Stimulated activated CD4-positive, alpha-beta T cell treated with anti-CD3 and anti-CD28 coated beads, Interleukin-1b, Interleukin-23, amount 100 ng/mL, for 24 hours (primary cell): Measurements from ENCODE around the gene SCD5.

ENCODE experiments used
- DNase-seq, 4 experiments: peaks; one replicate each; pipeline ENCODE4 v3.0.0-alpha.2; 2020; ENCODE audit warnings: low read depth in 4 of 4, low spot score in 1 of 4

SCD5 gene

GRCh38 chr4:82694892-82695291 is 103.7 kb downstream of the SCD5 start:
- DNase-seq, result no peak

- no peak for DNase-seq
These were observed 104.5 kb downstream of the SCD5 start for GRCh38 chr4:82694046-82694445.

GRCh38 chr4:82692101-82692780 is 106.4 kb downstream of the SCD5 start:
- DNase-seq, result no peak

DNA sequence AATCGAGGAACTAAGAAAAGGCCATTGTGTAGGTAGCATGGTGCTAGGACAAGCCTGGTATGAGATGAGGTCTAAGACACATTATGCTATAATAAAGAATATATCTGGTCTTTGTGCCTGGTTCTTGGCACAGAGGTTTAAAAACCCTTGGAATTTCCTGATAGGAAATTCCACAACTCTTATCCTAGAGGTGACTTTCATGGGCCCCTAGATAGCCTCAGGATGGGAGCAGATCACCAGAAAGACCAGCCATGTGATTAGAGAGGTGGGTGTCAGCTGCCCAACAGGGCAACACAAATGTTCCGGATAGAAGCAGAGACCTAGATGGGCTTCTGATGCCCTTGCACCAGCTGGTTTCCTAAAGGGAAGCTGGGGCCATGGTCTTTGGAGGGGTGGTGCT is 107.2 kb downstream of the SCD5 start:
- DNase-seq, result no peak

DNA sequence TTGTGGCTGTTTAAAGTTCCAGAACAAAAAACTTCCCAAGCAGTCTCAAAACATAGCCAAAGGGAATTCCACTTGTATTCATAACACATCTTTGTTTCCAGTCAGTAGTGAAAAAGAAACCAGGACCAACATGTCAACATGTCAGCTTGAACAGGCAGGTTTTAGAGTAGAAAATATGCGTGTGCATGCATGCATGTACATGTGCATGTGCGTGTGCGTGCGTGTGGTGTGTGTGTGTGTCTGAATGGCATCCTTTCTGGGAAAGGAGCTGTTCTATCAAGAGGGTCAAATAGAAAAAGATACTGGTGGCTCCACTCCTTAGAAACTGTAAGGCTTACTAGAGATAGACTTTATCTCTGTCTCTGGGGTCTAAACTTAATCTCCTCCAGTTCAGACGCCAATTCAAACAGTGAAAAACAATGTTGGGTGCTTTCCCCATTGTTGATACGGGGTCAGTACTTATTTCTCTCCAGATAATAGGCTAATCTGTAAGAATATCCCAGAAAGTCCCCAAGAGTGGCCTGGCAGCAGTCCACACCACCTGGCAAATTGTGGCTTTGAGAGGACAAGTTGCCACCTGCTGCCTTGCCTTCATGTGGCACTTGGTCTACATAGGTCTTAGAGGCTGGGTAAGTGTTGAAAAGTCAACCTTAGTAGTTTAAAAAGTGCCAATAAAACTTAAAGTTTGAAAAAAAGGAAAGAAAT is 110.4 kb downstream of the SCD5 start:
- DNase-seq, result no peak

- no peak for DNase-seq
These were observed 111.1 kb downstream of the SCD5 start for GRCh38 chr4:82687531-82687930.

DNA sequence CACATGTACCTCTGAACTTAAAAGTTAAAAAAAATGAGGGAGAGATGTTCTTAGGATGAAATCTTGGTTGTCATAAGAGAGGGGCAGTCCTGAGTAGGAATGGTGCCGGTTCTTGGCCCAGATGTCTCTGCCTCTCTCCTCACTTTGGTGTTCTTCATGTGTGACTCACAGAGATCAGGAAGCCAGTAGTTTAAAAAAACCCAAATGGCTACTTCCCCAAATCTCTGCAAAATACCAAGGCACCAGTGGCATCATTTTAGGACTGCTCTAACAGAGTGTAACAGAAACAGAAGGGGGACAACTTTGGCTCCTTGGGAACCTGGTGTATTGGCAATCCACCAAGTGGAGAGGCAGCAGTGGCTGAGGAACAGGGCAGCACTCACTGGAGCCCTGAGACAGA is 116.8 kb downstream of the SCD5 start:
- no peak for DNase-seq

GRCh38 chr4:82680834-82681233 is 117.8 kb downstream of the SCD5 start:
- no peak for DNase-seq

DNA sequence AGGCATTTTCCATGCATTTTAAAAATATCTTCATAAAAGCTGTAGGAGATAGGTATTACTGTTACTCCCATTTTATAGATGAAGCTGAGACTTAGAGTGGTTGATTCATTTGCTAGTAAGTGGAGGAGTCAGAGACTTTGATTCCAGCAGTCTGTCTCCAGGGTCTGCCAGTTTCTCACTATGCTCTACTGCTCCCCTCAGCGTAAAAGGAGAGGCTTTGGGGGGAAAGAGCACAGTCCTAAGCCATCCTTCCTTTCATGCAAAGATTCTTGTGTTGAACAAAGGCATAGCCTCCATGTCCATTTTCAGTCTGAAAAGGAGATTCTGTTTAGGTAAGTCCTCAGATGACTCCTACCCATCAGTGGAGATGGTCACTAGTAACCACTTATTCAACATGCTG is 119.1 kb downstream of the SCD5 start:
- no peak for DNase-seq

DNA sequence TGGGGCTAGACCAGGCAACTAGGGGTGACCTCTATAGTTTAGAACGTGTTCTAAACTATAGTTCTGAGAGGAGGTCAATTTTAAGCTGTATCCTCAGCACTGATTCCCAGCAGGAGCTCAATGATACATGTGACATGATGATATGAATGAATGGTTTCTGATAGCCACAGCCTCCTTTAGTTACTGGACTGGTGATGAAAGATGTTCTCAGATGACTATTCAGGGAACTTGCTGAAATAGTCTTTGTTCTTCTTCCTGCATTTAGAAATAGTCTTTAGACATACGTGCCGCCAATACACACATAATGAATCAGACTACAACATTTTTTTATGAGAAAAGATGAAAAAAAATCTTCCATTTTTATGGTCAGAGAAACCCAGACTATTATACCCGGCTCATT is 120.5 kb downstream of the SCD5 start:
- DNase-seq, result no peak

DNA sequence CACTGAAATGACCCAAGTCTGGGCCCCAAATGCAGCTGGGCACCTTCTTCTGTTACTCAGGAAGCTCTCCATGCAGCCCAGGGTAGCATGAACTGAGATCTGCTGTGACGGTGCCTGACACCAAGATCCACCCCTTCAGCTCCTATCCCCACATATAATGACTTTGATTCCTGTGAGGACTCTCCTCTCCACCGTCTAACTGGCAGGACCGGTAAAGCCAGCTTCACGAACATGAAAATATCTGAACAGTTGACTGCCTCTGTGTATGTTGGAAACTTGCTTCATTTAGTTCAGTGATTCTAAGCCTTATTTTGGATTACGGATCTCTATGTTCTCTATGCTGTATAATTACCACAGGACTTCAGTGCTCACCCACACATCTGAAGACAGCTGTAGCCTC is 121.3 kb downstream of the SCD5 start:
- DNase-seq, result no peak

- no peak for DNase-seq
These were observed 130.7 kb downstream of the SCD5 start for GRCh38 chr4:82667761-82668480.

GRCh38 chr4:82666970-82667665 is 131.5 kb downstream of the SCD5 start:
- DNase-seq, result no peak

DNA sequence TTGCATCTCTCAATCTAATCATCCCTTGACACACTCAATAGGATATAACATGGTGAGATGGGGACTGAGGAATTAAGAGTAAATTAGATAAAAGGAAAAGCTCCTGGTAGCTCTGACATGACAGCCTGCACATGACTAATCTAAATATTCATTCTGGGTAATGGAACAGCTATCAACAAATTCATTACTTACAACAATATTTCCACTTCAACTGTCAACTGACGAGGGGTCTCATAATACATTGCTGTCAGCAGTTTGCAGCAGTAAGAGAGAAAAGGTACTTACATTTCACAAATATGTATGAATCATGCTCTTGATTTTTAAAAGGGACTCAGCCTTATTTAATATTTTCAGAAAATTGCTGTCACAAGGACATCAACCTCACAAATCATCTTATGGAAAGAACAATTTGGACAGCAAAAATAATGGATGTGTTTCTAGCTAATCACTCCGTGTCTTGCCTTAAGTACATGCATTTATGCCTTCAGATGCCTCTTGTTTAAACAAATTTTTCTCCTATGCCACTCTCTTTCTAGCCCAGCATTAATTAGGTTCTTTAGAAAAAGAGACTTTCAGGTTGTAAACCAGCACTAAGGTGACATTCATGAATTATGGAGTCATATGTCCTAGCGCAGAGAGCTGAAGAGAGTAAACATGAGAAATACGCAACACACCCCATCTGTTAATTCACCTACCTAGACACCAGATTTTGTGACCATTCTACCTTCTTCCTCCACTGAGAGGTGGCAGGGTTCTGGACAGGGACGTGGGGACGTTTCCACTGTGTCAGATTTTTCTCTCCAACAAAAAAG is 137.2 kb downstream of the SCD5 start:
- DNase-seq, result no peak

DNA sequence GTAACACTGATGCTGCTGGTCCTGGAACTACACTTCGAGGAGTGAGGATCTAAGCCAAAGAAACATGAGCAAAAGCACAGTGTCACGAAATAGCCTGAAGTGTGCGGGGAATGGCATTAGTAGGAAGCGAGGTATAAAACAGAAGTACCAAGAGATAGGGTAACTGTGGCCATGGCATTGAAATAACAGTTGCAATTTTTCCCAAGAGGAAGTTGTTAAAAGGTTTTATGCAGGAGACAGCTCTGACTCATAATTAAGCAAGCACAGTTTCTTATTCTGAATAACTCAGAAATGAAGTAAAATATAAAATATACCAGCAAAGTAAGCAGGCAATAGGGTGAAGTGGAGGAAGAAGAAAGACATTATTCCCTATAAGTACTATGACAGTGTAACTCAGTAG is 146.5 kb downstream of the SCD5 start:
- DNase-seq, result no peak

DNA sequence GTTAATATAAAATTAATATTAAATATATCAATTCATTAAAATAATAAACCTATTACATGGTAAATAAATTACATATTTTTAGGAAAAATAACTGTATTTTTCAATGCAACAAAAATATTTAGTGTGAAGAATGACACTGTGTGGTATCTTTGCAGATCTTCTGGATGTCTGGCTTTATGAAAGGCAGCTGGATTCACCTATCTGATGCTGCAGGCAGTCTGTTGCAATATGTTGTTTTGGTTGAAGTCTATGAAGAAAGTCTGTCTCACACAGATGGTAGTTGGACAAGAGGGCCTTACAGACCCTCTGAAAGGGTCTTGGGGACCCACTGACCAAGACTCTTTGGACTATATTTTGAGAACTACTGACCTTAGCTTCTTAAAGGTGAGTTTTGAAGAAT is 147.7 kb downstream of the SCD5 start:
- no peak for DNase-seq

DNA sequence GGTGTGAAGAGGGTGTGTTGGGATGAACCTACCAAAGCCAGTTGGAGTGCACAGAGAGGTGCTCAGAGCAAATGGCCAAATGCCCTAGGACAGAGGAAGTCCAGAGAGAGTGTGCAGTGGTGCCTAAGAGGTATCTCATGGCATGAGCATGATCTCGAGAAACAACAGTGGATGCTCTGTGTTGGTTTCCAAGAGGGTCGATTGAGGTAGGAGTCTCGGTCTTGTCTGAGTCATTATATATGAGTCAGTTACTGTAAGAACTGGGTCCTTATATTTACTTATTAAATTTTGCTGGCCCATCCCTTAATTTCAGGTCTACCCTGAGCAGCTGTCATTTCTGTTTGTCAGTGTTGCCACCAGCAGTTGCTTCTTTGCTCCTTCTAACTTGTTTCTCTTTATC is 150.2 kb downstream of the SCD5 start:
- DNase-seq, result no peak

DNA sequence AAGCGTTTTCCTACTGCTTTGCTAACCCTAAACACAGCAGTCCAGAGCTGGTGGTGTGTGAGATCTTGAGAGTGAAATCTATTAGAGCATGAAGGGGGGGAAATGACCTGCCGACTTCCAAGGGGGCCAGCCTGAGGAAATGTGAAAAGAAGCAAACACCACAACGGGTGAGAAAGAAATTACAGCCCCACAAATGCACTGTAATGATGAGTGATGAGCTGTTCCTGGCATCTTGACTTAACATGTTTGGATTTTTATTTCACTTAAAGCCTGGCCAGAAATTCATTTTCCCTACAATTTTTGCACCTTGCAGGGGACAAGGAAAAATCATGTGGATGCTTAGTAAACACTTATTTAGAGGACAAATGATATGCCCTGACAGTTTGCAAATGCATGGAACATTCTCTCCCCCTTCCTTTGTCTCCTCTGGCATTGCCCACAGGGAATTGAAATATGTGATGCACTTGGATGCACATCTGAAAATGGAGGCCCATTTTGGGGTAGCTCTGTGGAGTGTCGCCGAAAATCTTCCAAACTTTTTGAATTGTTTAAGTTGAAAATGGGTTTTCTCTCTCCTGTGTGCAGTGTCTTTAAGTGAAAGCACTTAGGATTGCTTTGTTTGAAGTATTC is 152.5 kb downstream of the SCD5 start:
- no peak for DNase-seq

- DNase-seq, result no peak
These were observed 153.9 kb downstream of the SCD5 start for GRCh38 chr4:82644734-82645126.

GRCh38 chr4:82643994-82644733 is 154.4 kb downstream of the SCD5 start:
- no peak for DNase-seq
